Panc1 (cell line): ENCODE results near the gene FETUB.

Experiments used
- CTCF ChIP-seq: fragments of 450-650 bp; IDR thresholded peaks from 2 replicates; pipeline ENCODE4 v1.5.1; 2017; ENCODE audit warnings: mild to moderate bottlenecking
- POLR2AphosphoS5 ChIP-seq: IDR thresholded peaks from 2 replicates; pipeline ENCODE4 v1.6.1; 2012; ENCODE audit warnings: mild to moderate bottlenecking, low read depth, low read length, moderate library complexity

GRCh38 chr3:186625600-186626042 is 14.6 kb upstream of the FETUB start:
- TF ChIP-seq POLR2AphosphoS5 (no peak), CTCF (no peak)
